Measurements from ENCODE around the gene TLE2.
"Not testable (repeated sequence)": the region's sequence is repeated elsewhere in the genome, so short reads cannot be mapped to it uniquely, and the experiment has no call there.

TLE2 gene

DNA sequence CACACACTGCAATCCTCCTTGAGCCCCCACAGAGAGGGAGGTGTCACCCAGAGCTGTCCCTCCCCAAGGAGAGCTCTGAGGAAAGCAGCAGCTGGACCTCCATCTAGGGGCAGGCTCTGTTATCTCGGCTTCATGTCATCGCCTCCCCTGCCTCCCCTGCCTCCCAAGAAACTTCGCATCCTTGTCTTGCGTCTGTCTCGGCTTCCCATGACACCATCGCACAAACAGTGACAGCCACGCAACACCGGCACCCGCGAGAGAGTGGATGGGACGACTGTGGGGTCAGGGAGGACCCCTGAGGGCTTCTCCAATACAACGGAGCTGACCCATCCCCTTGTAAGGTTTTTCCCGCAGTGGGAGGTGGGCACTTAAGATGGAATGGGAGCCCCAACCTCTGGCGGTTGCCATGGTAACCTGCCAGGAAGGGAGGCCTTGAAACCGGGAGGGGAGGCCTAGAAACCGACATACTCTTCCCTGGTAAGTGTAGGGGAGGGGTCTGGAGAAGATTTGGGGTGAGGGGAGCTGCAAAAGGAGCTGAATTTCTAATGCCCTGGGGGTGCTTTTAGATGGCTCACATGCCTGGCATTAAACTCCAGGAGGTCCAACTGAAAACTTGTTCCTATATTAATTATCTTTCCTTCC is 16.3 kb downstream of the TLE2 start:
- no peak for DNase-seq (ENCODE audit: low read depth)

DNA sequence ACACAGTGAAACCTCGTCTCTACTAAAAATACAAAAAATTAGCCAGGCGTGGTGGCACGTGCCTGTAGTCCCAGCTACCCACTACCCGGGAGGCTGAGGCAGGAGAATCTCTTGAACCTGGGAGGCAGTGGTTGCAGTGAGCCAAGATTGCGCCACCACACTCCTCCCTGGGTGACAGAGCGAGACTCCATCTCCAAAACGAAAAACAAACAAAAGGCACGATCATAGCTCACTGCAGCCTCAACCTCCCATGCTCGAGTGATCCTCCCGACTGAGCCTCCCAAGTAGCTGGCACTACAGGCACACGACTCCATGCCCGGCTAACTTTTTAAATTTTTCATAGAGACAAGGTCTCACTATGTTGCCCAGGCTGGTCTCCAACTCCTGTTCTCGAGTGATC is 17.0 kb downstream of the TLE2 start:
- DNase-seq (ENCODE audit: low read depth) = not testable (repeated sequence)

DNA sequence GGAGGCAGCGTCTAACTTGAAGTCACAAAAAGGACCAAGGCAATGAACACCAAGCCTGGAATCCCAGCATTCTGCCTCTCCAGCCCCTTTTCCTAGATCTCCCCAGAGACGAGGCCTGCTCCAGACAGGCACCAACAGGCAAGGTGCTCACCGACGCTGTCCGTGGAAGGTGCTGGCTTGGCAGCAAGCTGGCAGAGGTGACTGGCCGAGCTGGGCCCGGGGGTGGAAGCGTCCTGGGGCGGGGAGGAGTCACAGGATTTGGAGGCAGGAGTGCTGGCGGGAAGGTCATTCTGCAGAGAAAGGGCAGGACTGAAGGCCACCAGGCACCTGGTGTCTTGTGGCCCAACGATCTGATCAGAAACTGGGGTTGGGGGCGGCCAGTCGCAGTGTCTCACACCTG is 18.2 kb downstream of the TLE2 start:
- DNase-seq (ENCODE audit: low read depth) = no peak

DNA sequence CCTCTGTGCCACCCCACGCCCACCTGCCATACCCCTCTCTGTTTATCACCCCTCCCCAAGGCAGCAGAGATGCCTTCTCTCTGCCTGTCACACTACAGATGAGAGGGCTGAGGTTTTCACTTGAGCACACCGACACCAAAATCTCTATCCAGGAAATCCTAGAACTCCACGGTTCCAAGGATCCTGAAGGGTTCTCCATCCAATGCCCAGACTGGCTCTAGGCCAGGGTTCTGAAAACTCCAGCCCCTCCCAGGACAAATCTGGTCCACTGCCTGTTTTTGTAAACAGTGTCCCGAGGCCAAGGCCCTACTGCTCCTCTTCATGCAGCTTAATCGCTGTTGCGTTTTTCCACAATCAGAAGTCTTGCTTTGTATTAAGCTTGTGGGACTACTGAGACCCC is 20.1 kb downstream of the TLE2 start:
- DNase-seq (ENCODE audit: low read depth) = no peak

DNA sequence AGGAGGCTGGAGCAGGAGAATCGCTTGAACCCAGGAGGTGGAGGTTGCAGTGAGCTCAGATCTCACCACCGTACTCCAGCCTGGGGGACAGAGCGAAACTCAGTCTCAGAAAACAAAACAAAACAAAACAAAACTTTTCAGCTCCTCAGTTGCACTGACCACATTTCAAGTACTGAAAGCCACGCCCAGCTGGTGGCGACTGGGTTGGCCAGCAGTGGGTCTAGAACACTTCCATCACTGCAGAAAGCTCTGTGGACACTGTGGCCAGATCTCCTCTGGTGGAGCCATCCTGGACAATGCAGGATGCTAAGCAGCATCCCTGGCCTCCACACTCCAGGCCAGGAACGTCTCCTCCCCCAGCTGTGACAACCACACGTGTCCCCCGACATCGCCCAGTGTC is 21.1 kb downstream of the TLE2 start:
- no peak for DNase-seq (ENCODE audit: low read depth)

DNA sequence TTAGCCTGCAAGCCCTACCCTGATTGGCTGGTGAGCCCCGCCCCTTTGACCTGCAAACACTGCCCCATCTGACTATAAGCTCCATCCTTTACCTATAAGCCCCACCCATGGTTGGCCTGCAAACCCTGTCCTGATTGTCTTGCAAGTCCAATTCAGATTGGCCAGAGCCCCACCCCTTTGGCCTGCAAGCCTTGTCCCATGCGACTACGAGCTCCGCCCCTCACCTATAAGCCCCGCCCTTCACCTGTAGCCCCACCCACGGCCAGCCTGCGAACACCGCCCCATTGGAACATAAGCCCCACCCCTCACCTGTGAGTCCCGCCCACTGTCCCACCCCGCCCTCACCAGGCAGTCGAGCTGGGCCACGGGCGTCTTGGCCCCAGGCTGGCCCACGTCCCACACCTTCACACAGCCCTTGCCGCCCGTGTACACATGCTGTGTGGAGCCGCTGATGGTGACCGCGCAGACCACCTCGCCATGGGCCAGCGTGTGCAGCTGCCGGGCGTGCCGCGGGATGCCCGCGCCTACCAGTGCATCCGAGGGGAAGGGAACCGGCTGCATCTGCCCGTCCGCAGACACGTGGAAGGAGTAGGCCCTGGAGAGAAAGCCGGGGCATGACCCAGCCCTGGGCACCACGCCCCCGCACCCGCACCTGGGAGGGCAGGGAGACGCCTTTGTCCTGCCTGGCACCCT is 22.9 kb downstream of the TLE2 start:
- no peak for DNase-seq (ENCODE audit: low read depth)

DNA sequence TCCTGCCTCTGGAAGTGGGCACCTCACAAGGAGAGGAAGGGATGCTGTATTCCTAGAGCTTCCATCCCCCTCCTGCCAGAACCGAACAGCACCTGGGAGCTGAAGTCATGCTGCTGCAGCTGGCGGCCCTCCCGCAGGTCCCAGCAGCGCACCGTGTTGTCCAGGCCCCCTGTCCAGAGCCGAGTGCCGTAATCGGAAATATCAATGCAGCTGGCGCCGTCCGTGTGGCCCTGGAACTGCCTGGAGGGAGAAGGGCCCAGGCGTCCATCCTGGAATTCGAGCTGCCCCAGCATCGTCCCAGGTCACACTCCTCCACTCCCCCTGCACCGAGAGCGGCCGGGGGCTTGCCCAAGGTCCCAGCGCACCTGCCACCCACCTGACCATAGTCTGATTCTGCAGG is 23.7 kb downstream of the TLE2 start:
- no peak for DNase-seq (ENCODE audit: low read depth)

DNA sequence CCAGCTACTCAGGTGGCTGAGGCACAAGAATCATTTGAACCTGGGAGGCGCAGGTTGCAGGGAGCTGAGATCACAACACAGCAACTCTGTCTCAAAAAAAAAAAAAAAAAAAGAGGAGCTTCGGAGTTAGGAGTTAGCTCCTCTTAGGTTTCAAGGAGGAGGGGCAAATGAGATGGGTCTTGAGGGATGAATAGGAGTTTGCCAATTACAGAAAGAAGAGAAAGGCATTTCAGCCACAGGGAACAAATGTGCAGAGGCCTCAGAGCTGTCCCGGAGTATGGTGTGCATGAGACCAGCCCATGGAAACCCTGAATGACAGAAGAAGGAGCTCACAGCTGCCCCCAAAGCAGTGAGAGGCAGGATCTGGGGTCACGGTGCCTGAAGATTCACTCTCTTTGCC is 24.6 kb downstream of the TLE2 start:
- DNase-seq (ENCODE audit: low read depth) = no peak

DNA sequence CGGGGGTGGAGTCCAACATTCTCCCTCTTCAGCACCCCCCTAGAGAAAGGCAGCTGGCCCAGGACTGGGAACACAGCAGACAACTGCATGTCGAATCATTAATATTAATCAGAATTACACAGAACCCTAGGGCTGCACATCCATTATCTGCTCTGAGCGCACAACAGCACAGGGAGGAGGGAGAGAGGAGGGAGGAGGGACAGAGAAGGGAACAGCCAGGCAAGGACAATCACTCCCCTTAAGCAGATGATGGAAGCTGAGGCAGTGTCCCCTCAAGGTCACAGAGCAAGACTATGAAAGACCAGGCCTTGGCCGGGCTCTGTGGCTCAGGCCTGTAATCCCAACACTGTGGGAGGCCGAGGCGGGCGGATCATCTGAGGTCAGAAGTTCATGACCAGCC is 26.0 kb downstream of the TLE2 start:
- no peak for DNase-seq (ENCODE audit: low read depth)

DNA sequence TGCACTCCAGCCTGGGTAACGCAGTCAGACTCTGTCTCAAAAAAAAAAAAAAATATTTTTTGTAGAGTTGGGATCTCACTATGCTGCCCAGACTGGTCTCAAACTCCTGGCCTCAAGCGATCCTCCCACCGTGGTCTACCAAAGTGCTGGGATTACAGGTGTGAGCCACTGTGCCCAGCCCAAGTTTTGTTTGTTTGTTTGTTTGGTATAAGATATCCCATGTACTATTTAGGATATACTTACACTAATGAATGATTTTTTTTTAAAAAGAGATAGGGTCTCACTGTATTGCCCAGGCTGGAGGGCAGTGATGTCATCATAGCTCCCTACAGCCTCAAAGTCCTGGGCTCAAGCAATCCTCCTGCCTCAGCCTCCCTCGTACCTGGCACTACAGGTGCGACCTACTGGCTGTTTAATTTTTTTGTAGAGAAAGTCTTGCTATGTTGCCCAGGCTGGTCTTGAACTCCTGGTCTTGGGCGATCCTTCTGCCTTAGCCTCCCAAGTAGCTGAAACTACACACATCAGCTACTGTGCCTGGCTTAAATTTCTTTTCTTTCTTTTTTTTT is 27.8 kb downstream of the TLE2 start:
- no peak for DNase-seq (ENCODE audit: low read depth)

DNA sequence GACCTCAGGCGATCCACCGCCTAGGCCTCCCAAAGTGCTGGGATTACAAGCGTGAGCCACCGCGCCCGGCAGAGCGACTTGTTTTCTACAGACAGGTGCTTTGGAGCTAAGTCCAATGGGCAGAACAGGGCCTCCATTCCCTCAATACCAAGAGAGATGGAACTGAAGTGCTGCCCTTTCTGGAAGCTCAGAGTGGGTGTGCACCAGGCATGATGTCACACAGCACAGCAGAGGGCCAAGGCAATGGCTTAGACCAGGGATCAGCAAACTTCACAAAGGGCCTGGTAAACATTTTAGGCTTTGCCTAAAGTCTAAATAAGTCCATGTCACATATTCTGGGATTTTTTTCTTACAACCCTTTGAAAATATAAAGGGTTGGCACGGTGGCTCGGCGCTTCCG is 30.4 kb downstream of the TLE2 start:
- no peak for DNase-seq (ENCODE audit: low read depth)

DNA sequence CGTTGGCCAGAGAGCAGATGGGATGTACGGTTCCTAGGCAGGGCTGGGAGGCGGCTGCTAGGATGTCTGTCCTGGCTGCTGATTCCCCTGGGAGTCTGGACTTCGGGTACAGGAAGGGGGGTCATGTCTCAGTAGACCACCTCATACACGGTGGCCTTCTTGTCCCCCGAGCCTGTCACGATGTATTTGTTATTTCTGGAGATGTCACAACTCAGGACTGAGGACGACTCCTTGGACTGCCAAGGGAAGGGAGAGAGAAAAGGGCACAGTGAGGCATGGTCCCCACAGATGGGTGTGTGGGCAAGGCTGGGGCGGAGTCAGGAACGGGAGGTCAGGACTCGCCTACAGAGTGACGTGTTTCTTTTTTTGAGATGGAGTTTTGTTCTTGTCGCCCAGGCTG is 31.4 kb downstream of the TLE2 start:
- no peak for DNase-seq (ENCODE audit: low read depth)

DNA sequence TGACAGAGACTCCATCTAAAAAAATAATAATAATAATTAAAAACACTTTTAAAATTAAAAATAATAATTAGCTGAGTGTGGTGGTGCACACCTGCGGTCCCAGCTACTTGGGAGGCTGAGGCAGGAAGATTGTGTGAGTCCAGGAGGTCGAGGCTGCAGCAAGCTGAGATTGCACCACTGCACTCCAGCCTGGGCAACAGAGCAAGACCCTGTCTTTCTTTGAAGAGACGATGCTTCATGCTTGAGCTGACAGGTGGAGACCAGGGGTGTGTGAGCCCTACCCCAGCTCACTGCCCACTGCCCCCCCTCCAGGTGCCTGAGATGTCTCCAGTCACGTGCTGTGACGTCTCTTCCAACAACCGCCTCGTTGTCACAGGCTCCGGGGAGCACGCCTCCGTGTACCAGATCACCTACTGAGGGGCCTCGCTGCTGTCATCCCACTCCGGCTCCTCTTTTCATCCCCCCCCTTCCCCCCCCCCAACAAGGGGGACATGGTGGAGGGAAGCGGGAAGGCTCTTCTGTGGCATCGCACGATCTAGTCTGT is 34.4 kb downstream of the TLE2 start:
- no peak for DNase-seq (ENCODE audit: low read depth)

DNA sequence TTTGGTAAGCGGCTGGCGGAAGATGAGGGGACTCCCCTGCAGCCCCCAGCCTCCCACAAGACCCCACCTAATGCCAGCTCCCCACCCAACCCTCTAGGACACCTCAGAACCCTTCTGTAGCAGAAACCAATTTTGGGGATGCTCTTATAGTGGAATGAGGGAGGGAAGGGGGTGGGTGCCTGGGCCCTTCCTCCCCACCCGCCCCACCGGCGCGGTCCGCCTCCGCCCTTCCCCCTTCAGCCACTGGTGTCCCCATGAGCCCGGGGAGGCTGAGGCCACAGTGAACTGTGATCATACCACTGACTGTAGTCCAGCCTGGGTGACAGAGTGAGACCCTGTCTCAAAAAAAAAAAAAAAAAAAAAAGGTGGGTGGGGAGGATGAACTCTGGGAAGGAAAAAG is 35.5 kb downstream of the TLE2 start:
- DNase-seq (ENCODE audit: low read depth) = no peak

DNA sequence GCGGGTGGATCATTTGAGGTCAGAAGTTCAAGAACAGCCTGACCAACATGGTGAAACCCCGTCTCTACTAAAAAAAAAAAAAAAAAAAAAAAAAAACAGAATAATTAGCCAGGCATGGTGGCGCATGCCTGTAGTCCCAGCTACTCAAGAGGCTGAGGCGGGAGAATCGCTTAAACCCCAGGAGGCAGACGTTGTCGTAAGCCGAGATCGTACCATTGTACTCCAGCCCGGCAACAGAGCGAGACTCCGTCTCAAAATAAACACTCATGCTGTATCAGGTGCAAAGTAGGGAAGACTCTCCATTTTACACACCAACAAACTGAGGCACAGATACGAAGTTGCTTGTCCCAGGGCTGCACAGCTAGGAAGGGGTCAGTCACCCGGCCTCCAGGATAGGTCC is 36.1 kb downstream of the TLE2 start:
- DNase-seq (ENCODE audit: low read depth) = no peak

DNA sequence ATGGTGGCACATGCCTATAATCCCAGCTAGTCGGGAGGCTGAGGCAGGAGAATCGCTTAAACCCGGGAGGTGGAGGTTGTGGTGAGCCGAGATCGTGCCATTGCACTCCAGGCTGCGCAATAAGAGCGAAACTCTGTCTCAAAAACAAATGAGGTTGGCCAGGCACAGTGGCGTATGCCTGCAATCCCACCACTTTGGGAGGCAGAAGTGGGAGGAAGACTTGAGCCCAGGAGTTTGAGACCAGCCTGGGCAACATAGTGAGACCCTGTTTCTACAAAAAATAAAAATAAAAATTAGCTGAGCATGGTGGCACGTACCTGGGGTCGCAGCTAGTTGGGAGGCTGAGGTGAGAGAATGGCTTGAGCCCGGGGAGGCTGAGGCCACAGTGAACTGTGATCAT is 36.7 kb downstream of the TLE2 start:
- not testable (repeated sequence) for DNase-seq (ENCODE audit: low read depth)

DNA sequence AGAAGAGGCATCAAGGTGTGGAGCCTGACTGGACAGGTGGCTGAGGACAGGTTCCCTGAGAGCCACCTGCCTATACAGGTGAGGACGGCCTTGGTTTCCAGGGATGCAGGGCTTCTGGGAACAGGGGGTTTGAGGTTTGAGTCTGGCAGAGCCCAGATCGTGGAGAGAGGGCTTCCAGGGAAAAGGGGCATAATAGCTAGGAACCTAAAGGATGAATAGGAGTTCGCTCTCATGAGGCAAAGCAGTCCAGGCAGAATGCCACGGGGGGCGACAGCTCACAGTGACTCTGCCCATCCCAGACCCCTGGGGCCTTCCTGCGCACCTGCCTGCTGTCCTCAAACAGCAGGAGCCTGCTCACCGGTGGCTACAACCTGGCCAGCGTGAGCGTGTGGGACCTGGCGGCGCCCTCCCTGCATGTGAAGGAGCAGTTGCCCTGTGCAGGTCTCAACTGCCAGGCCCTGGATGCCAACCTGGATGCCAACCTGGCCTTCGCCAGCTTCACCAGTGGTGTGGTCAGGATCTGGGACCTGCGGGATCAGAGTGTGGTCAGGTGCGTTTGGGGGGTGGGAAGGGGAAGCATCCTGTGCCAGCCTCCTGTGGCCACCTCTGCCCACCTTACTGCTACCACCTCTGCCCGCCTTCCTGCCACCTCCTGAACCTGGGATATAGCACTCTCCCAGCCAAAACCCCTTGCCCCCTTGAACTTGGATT is 39.7 kb downstream of the TLE2 start:
- DNase-seq (ENCODE audit: low read depth) = no peak

DNA sequence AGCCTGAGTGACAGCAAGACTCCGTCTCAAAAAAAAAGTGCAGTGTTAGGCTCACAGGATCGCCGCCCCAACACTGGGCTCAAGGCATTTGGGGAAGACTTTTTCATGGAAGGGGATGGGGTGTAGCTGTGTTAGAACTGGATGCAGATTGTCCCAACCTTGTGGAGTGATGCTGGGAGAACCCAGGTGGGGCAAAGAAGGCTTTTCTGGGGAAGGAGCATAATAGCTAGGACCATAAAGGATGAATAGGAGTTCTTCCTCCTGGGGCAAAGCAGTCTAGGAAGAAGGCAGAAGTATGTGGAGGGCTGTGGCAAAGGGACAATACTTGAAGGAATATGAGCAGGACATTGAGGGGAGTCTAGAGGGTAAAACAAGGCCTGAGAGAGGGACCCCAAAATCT is 40.5 kb downstream of the TLE2 start:
- no peak for DNase-seq (ENCODE audit: low read depth)

DNA sequence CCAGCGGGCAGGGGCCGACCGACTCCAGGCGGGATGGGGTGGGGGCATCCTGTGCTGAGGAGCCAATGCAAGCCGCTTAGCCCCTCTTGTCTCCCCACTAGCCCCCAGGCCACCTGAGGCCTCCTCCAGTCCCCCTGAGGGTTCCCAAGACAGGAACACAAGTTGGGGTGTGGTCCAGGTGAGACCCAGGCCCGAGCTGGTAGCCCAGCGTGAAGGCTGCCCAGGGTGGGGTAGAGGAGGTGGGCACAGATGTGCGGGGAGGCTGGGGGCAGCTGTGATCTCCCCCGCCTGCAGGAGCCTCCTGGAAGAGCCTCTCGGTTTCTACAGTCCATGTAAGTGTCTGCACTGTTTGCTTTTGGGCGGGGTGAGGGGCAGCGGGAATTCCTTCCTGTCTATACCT is 41.3 kb downstream of the TLE2 start:
- DNase-seq (ENCODE audit: low read depth) = no peak

DNA sequence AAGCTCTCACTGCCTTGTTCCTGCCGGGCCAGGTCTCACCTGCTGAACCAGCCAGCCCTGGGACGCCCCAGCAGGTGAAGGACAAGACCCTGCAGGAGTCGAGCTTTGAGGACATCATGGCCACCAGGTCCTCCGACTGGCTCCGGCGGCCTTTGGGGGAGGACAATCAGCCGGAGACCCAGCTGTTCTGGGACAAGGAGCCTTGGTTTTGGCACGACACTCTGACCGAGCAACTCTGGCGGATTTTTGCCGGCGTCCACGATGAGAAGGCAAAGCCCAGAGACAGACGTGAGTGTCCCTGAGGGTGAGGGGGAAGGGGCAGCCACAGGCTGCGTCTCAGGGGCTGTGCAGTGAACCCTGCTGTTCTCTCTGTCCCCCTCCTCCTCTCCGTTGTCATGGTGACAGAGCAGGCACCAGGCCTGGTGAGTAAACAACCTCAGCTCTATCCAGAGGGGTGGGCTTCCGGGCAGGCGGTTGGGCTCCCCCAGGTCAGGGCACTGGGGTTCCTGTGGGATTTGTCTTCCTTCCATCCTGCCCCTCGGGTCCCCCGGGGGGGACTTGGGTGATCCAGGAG is 42.0 kb downstream of the TLE2 start:
- DNase-seq (ENCODE audit: low read depth) = no peak

DNA sequence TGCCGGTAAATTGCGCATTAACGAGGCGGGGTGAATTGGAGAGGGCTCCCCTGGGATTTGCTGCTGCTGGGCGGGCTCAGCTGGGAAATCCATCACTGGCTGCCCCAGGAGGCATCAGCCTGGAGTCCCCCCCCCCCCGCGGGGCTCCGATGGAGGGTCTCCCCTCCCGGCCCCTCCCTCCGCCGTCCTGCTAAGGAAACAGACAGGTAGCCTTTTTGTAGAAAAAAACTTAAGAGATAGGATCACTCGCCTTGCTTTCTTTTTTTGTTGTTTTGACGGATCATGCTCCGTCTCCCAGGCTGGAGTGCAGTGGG is 44.9 kb downstream of the TLE2 start:
- DNase-seq (ENCODE audit: low read depth) = no peak

DNA sequence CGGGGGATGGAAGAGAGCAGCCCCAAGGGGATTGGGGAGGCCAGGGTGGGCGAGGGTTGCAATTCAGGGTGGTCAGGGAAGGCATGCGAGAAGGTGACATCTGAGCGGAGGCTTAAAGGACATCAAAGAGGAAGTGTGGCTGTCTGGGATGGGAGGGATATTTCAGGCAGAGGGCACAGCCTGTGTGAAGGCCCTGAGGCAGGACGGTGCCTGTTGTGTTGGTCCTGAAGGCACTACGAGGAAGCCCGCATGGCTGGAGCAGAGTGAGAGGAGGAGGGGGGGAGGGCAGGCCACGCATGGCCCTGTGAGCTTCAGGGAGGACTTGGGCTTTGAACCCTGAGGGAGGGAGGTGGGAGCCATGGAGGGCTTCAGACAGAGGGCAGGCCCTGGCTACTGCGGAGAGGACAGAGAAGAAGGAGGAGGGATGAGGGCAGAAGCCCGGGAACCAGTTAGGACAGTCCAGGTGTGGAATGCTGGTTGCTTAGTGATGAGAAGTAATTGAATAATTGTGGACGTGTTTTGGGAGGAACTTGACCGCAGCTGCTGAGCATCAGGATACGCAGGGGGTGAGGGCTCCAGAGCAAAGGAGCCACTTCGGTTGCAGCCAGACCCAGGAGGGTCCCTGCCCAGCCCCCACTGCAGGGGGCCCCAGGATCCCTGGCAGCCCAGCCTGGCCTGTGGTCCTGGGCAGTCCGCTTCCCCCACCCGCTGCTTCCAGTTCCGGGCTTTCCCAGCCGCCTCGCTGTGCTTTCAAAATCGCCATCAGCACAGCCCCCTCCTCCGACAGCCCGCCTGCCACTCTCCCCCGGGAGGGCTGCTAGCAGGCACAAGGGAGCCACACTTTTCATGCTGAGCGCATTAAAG is 45.5 kb downstream of the TLE2 start:
- DNase-seq (ENCODE audit: low read depth) = no peak
